A549 (cell line): ENCODE results near the gene ETV3.
"Not testable (repeated sequence)": the region's sequence is repeated elsewhere in the genome, so short reads cannot be mapped to it uniquely, and the experiment has no call there.

Experiments
- CEBPB ChIP-seq, 2 experiments: fragments of >200 bp in 1 of 2; sonication (Bioruptor Twin) in 1 of 2; formaldehyde crosslinking in 1 of 2; IDR thresholded peaks; 2 replicates each; pipeline ENCODE4 v1.6.1; 2012 to 2016
- JUN ChIP-seq, 2 experiments: fragments of >200 bp; sonication (Bioruptor Twin); formaldehyde crosslinking; IDR thresholded peaks; 2 replicates in 1 of 2; 3 replicates in 1 of 2; pipeline ENCODE4 v1.6.1; 2016 to 2017
- POLR2A ChIP-seq: IDR thresholded peaks from 2 replicates; pipeline ENCODE4 v1.6.1; 2012; ENCODE audit warnings: mild to moderate bottlenecking, low read length
- SMC3 ChIP-seq: fragments of >200 bp; sonication (Bioruptor Twin); formaldehyde crosslinking; IDR thresholded peaks from 3 replicates; pipeline ENCODE4 v1.6.1; 2018; ENCODE audit warnings: inconsistent platforms
- TF ChIP-seq, protein P1 (sequence below): fragments of >200 bp; sonication (Bioruptor Twin); formaldehyde crosslinking; IDR thresholded peaks from 3 replicates; pipeline ENCODE4 v1.5.1; 2016

DNA sequence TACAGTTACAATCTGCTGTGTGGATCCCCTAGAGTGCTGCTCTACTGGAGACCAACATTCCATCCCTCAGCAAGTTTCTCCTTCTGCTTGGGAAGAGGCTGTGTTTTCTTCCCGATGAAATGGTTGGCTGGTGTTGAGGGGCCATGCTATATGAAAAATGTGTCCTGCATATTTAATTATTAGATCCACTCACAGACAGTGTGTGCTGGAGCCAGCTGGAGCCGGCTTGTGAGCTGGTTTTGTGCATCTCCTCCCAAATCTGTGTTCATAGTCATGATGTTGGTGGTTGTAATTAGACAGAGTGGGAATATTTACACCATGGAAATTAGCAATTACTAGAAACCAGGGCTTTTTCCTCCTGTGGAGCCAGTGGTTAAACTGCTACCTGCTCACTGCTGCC lies 34.4 kb upstream of the ETV3 start:
- not testable (repeated sequence) for TF ChIP-seq CEBPB (IDR thresholded peaks at IDR 0.05); JUN (IDR thresholded peaks at IDR 0.05); SMC3; POLR2A
- TF ChIP-seq, protein P1, sequence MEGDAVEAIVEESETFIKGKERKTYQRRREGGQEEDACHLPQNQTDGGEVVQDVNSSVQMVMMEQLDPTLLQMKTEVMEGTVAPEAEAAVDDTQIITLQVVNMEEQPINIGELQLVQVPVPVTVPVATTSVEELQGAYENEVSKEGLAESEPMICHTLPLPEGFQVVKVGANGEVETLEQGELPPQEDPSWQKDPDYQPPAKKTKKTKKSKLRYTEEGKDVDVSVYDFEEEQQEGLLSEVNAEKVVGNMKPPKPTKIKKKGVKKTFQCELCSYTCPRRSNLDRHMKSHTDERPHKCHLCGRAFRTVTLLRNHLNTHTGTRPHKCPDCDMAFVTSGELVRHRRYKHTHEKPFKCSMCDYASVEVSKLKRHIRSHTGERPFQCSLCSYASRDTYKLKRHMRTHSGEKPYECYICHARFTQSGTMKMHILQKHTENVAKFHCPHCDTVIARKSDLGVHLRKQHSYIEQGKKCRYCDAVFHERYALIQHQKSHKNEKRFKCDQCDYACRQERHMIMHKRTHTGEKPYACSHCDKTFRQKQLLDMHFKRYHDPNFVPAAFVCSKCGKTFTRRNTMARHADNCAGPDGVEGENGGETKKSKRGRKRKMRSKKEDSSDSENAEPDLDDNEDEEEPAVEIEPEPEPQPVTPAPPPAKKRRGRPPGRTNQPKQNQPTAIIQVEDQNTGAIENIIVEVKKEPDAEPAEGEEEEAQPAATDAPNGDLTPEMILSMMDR, result not testable (repeated sequence)
